DOHH2 (cell line): ENCODE measurements around the gene ADGRB3.

Source experiments
- EZH2phosphoT487 ChIP-seq: fragments of 200-600 bp; sonication (generic); IDR thresholded peaks from 2 replicates; pipeline ENCODE4 v1.6.1; 2017; ENCODE audit warnings: borderline replicate concordance, mild to moderate bottlenecking, antibody characterized with exemption, low read length, moderate library complexity, mixed read lengths
- TF ChIP-seq, protein P1 (sequence below): fragments of 200-600 bp; sonication (generic); IDR thresholded peaks from one replicate; pipeline ENCODE4 v1.5.1; 2014; ENCODE audit warnings: antibody characterized with exemption, mild to moderate bottlenecking, low read depth, low read length; ENCODE audit not compliant: poor library complexity, severe bottlenecking

DNA sequence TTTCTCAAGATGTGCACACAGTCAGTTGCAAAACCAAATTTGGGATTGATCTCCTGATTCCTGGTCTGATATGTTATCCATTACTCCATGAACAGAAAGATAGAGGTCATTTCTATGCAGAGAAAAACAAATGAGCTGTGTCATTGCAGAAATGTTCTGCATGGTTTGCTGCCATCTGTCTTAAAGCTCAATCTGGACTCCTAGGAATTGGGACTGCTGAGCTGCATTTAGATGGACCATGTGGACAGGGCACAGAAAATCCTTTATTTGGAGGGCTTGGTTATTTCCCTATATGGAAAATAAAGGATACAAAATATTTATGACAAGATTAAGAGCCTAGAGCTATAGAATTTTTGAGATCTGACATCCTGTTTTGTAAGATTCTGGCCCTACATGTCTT, 91.3 kb downstream of the ADGRB3 start:
- TF ChIP-seq, protein P1, sequence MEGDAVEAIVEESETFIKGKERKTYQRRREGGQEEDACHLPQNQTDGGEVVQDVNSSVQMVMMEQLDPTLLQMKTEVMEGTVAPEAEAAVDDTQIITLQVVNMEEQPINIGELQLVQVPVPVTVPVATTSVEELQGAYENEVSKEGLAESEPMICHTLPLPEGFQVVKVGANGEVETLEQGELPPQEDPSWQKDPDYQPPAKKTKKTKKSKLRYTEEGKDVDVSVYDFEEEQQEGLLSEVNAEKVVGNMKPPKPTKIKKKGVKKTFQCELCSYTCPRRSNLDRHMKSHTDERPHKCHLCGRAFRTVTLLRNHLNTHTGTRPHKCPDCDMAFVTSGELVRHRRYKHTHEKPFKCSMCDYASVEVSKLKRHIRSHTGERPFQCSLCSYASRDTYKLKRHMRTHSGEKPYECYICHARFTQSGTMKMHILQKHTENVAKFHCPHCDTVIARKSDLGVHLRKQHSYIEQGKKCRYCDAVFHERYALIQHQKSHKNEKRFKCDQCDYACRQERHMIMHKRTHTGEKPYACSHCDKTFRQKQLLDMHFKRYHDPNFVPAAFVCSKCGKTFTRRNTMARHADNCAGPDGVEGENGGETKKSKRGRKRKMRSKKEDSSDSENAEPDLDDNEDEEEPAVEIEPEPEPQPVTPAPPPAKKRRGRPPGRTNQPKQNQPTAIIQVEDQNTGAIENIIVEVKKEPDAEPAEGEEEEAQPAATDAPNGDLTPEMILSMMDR = no peak
- no peak for TF ChIP-seq EZH2phosphoT487
